Fibroblast of mammary gland (primary cell): ENCODE results near the gene MYO10.

Source experiments
- DNase-seq: peaks from one replicate; pipeline ENCODE4 v3.0.0-alpha.2; 2010; ENCODE audit warnings: low read depth
- H3K4me3 ChIP-seq: 2 replicates; pipeline ENCODE4 v1.5.1; 2011; ENCODE audit warnings: low read depth, mild to moderate bottlenecking, low read length, moderate library complexity; ENCODE audit not compliant: control insufficient read depth
- CTCF ChIP-seq: conservative IDR thresholded peaks from 2 replicates; pipeline ENCODE4 v1.5.1; 2011; ENCODE audit warnings: low read depth, low read length, inconsistent platforms; ENCODE audit not compliant: control insufficient read depth, insufficient read depth

The MYO10 gene

GRCh38 chr5:16901021-16901644 lies 35.0 kb downstream of the MYO10 start:
- no peak for TF ChIP-seq CTCF
- no peak overlapping the region for H3K4me3 ChIP-seq
- no peak for DNase-seq

- TF ChIP-seq CTCF: no peak
- no peak for DNase-seq
Observed at GRCh38 chr5:16899171-16899570, 36.9 kb downstream of the MYO10 start.

GRCh38 chr5:16897800-16898199 lies 38.3 kb downstream of the MYO10 start:
- no peak for TF ChIP-seq CTCF
- no peak overlapping the region for H3K4me3 ChIP-seq
- DNase-seq: no peak

More at GRCh38 chr5:16899171-16899570, 36.9 kb downstream of the MYO10 start:
- H3K4me3 ChIP-seq: no peak overlapping the region

GRCh38 chr5:16897284-16897704 lies 38.8 kb downstream of the MYO10 start:
- DNase-seq: peak; percentile 44
- H3K4me3 ChIP-seq: no peak overlapping the region

GRCh38 chr5:16896767-16897166 lies 39.3 kb downstream of the MYO10 start:
- no peak overlapping the region for H3K4me3 ChIP-seq
- DNase-seq: no peak
- no peak for TF ChIP-seq CTCF

More at GRCh38 chr5:16897284-16897704, 38.8 kb downstream of the MYO10 start:
- TF ChIP-seq CTCF: no peak

- peak; percentile 80 for DNase-seq
- no peak overlapping the region for H3K4me3 ChIP-seq
- TF ChIP-seq CTCF: no peak
Observed at GRCh38 chr5:16894236-16895057, 41.6 kb downstream of the MYO10 start.

GRCh38 chr5:16891033-16891432 lies 45.1 kb downstream of the MYO10 start:
- DNase-seq: no peak
- no peak overlapping the region for H3K4me3 ChIP-seq
- no peak for TF ChIP-seq CTCF
